ENCODE data around the gene FADD.

FADD gene

GRCh38 chr11:70233962-70234361 lies 30.9 kb downstream of the FADD start:
- DNase-seq (ENCODE audit: low read depth in 2 of 2), result no peak

- DNase-seq (ENCODE audit: low read depth in 2 of 2), result no peak
Observed at GRCh38 chr11:70240337-70240736, 37.2 kb downstream of the FADD start.

GRCh38 chr11:70241709-70242108 lies 38.6 kb downstream of the FADD start:
- no peak for DNase-seq (ENCODE audit: low read depth in 2 of 2)

GRCh38 chr11:70242885-70243284 lies 39.8 kb downstream of the FADD start:
- DNase-seq (ENCODE audit: low read depth in 2 of 2), result no peak

- no peak for DNase-seq (ENCODE audit: low read depth in 2 of 2)
Observed at GRCh38 chr11:70243912-70244652, 41.0 kb downstream of the FADD start.

GRCh38 chr11:70244698-70245097 lies 41.6 kb downstream of the FADD start:
- DNase-seq (ENCODE audit: low read depth in 2 of 2), result no peak

GRCh38 chr11:70246196-70246595 lies 43.1 kb downstream of the FADD start:
- no peak for DNase-seq (ENCODE audit: low read depth in 2 of 2)

GRCh38 chr11:70247042-70247709 lies 44.1 kb downstream of the FADD start:
- no peak for DNase-seq (ENCODE audit: low read depth in 2 of 2)

GRCh38 chr11:70247710-70248072 lies 44.6 kb downstream of the FADD start:
- DNase-seq (ENCODE audit: low read depth in 2 of 2), result no peak

GRCh38 chr11:70250876-70251658 lies 48.0 kb downstream of the FADD start:
- no peak for DNase-seq (ENCODE audit: low read depth in 2 of 2)

GRCh38 chr11:70251659-70252321 lies 48.7 kb downstream of the FADD start:
- no peak for DNase-seq (ENCODE audit: low read depth in 2 of 2)

GRCh38 chr11:70252844-70253243 lies 49.7 kb downstream of the FADD start:
- DNase-seq (ENCODE audit: low read depth in 2 of 2), result no peak

GRCh38 chr11:70255477-70256116 lies 52.5 kb downstream of the FADD start:
- DNase-seq (ENCODE audit: low read depth in 2 of 2), result no peak
